GM19023 (cell line): Measurements from ENCODE around the gene CHD5.
A peak's percentile ranks its signal among the peaks of the same experiment; 100 is the strongest.
"Not testable (repeated sequence)": the region's sequence is repeated elsewhere in the genome, so short reads cannot be mapped to it uniquely, and the experiment has no call there.

Source experiments
- ATAC-seq: cut with Tn5 transposase; IDR thresholded peaks from one replicate; pipeline ENCODE4 v1.9.1; 2021; ENCODE audit warnings: mild to moderate bottlenecking, moderate library complexity; ENCODE audit not compliant: unreplicated experiment

The CHD5 gene

DNA sequence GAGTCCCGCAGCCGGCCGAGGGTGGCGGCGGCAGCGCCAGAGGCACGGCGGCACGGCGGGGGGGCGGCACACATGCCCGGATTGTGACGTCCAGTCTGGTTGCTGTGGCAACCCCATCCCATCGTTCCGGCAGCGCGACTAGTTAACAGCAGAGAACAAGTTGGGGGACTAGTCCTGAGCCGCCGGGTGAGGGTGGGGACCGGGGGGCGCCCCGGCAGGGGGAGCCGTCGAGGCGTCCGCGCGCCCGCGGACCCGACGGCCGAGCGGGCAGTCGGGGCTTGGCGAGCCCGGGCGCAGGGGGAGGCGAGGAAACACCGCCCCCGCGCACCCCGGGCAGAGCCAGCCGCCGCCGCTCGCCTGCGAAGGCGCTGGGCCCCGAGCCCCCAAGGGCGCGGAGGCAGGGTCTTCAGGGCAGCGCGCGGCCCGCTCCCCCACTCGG is at the start of gene CHD5:
Gene CHD5, minus strand, starts transcription at position 54 of the 439 bp plus-strand sequence. CDS start 298 bp downstream, outside the sequence.
- ATAC-seq: no peak

GRCh38 chr1:6225651-6226050 is 45.5 kb upstream of the CHD5 start:
- ATAC-seq: no peak

GRCh38 chr1:6224718-6225117 is 44.6 kb upstream of the CHD5 start:
- no peak for ATAC-seq

GRCh38 chr1:6223617-6224016 is 43.5 kb upstream of the CHD5 start:
- no peak for ATAC-seq

- ATAC-seq: no peak
Observed at GRCh38 chr1:6222636-6223035, 42.5 kb upstream of the CHD5 start.

GRCh38 chr1:6221210-6221784 is 41.2 kb upstream of the CHD5 start:
- ATAC-seq: no peak

GRCh38 chr1:6220236-6220635 is 40.1 kb upstream of the CHD5 start:
- ATAC-seq: no peak

DNA sequence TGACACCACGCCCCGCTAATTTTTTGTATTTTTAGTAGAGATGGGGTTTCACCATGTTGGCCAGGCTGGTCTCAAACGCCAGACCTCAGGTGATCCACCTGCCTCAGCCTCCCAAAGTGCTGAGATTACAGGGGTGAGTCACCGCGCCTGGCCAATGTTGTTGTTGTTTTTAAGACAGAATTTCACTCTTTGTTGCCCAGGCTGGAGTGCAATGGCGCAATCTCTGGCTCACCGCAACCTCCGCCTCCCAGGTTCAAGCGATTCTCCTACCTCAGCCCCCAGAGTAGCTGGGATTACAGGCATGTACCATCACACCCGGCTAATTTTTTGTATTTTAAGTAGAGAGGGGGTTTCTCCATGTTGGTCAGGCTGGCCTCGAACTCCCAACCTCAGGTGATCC is 39.5 kb upstream of the CHD5 start:
- ATAC-seq: not testable (repeated sequence)

DNA sequence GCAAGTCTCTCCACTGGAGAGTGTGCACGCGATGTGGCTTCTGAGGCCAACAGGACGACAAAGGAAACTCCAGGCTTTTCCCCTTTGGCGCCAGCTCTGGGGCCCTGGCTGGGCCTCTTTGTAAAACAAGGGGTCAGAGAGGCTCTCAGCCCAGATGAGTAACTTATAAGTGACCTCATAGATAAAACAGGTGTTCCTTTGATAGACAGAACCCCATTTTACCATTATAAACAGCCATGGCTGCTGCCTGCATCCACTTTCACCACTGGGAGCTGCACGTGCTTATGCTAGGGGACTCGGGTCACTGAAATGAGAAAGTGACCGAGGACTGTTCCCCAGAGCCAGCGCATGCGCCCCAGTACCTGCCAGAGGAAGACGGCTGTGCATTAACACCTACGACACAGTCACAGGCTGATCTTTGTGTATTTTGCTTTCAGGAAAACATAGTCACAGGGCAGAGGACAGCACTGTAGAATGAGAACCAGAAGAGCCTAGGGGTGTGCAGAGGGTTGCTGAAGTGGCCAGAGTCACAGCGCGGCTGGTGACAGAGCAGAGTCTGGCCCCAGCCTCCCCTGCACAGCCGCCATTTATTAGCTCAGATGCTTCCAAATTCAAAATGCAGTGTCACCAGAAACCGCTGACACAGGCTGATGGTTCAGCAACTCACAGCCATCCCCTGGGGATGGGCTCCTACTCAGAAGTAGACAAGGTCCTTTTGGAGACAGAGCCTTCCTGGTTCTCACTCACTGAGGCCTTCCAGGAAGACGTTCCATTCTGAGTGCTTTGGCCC is 38.4 kb upstream of the CHD5 start:
- no peak for ATAC-seq

DNA sequence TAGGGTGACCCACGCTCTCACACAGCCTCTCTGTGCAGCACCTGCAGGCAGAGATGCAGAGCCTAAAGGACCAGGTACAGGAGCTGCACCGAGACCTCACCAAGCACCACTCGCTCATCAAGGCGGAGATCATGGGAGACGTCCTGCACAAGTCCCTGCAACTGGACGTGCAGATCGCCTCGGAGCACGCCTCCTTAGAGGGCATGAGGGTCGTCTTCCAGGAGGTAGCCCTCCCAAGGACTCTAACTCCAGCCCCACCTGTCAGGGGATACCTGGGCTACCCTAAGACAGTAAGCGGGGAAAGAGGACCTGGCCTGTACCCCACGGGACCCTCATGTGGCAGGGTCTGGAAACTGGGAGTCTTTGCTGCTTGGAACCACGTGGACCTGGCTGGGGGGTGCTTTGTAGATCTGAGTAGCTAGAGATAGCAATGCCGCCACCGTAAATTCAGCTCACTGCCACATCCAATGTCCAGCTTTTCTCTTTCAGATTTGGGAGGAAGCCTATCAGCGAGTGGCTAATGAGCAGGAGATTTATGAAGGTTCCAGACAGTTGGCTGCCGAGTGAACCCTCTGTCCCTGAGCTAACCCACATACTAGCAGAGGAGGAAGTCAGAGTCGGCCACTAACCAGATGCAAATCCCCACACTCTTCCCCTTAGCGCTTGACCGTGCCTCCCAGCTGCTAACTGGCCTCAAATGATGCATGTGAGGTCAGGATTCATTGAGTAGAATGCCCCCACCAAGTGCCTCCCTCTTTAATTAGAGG is 32.3 kb upstream of the CHD5 start:
- ATAC-seq: no peak

DNA sequence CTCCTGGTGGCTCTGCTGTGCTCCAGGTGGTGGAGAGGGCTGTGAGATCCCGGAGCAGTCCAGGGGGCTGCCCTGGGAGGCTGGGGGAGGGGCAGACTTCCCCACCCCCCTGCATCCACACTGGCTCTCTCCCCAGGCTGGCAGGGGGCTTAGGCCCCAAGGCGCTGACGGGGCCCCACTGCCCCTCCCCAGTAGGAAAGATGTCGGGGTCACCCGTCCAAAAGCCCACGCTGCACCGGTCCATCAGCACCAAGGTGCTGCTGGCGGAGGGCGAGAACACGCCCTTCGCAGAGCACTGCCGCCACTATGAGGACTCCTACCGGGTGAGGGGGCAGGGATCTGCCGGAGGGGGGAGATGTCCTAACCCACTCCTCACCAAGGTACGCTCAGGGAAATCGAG is 31.6 kb upstream of the CHD5 start:
- ATAC-seq: no peak

- no peak for ATAC-seq
Observed at GRCh38 chr1:6210591-6211355, 30.7 kb upstream of the CHD5 start.

DNA sequence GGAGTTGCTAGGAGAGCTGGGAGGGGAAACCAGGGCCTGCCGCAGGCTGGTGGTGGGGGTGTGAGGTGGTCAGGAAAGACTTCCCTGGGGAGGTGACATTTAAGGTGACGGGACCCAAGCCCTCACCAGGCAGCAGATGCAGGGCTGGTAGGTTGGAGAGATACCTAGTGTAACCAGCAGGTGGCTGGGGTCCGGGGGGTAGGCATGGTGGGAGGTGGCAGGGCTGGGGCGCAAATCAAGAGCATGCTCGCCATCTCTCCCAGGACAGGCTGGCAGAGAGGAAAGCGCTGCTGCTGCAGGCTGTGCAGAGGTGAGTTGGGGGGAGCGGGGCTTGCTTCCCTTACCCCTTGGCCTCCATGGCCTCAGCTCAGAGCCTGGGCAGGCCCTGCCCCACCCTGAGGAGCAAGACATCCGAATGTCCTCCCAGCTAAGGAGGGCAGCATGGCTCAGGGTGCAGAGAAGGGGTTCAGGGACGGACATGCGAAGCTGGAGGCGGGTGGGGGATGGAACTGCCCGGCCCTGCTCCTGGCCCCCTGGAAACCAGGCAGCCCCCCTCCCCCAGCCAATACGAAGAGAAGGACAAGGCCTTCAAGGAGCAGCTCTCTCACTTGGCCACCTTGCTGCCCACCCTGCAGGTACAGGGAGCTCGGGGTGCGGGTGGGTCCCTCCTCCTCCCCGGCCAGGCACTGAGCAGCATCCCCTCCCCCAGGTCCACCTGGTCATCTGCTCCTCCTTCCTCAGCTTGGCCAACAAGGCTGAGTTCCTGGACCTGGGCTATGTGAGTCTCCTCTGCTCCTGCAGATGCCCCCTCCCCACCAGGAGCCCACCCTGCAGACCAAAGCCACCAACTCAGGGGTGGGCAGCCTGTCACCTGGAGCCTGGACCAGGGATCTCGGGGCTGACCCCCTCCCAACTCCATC is 29.8 kb upstream of the CHD5 start:
- no peak for ATAC-seq

DNA sequence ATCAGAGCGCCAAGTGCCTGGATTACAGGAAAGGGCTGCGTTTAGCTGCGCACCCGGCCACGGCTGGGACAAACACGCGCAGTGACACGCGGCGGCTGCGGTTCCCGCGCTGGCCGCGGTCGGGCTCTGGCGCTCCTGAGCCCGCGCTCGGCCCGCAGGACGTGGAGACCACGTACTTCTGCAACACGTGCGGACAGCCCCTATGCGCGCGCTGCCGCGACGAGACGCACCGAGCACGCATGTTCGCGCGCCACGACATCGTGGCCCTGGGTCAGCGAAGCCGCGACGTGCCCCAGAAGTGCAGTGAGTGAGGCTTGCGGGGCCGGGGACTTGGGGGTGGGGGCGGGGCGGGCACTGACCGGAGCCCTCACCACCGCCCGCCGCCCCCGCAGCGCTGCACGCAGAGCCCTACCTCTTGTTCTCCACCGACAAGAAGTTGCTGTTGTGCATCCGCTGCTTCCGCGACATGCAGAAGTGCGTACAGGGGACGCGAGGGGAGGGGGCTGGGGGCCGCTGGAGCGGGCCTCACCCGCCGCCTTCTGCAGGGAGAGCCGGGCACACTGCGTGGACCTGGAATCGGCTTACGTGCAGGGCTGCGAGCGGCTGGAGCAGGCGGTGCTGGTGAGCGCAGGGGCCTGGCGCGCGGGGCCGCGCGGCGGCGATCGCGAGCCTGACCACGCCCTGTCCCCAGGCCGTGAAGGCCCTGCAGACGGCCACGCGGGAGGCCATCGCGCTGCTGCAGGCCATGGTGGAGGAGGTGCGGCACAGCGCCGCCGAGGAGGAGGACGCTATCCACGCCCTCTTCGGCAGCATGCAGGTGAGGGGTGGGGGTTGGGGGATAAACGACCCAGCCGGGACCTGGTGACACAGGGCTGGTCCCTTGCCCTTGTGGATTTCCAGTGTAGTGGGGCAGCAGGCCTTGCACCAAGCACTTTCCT is 28.9 kb upstream of the CHD5 start:
- no peak for ATAC-seq

GRCh38 chr1:6207921-6208320 is 27.8 kb upstream of the CHD5 start:
- no peak for ATAC-seq

- ATAC-seq: no peak
Observed at GRCh38 chr1:6207075-6207885, 27.2 kb upstream of the CHD5 start.

GRCh38 chr1:6206520-6206855 is 26.4 kb upstream of the CHD5 start:
- no peak for ATAC-seq

DNA sequence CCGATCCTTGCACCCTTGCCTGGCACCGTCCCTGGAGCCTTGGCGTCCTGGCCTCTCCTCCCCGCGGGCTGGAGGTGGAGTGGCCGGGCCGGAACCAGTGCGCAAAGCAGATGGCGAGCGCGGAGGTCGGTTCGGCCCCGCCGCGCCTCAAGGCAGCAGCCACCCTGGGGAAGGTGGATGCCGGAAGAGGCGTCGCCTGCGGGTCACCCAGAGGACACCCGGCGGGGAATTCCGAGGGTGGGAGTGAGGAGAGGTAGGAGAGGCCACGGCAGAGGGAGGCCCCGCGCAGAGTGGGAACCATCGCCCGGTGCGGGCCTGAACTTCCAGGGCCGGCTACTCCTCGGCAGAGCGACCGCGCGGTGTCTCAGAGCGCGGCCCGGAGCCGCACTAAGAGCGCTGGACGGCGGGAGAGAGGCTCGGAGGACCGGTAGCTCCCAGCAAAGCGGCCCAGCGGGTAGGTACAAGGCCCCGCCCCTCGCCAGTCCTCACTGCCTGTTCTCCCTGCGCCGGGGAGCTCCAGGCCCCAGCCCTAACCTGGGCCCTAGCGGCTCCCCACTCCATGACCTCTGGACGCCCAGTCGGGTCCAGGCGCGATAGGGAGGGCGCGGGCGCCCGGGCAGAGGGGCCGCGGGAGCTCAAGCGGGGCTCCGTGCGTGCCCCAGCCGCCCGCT is 25.9 kb upstream of the CHD5 start, which contains the start of gene RNF207:
Gene RNF207, plus strand, starts transcription at position 271 of the 671 bp plus-strand sequence. CDS start 417 bp downstream, outside the sequence.
- peak; percentile 57 for ATAC-seq
